GM13976 (cell line): ENCODE results near the gene SERINC2.

Experiments
- DNase-seq: peaks from one replicate; pipeline ENCODE4 v3.0.0; 2012; ENCODE audit warnings: low spot score
- in situ Hi-C: fragments of 300-500 bp; cut with MboI; formaldehyde crosslinking; loops from one replicate; pipeline ENCODE4 v1.12.0; 2022; ENCODE audit warnings: low sequenced_read_pairs, mixed read lengths, inconsistent platforms; ENCODE audit not compliant: unreplicated experiment
- TF ChIP-seq, protein P1 (sequence below): IDR thresholded peaks from 2 replicates; pipeline ENCODE4 v1.5.1; 2012; ENCODE audit warnings: borderline replicate concordance, mild to moderate bottlenecking; ENCODE audit not compliant: insufficient read depth; ENCODE audit errors: extremely low read depth, missing control alignments, control extremely low read depth

Gene SERINC2

DNA sequence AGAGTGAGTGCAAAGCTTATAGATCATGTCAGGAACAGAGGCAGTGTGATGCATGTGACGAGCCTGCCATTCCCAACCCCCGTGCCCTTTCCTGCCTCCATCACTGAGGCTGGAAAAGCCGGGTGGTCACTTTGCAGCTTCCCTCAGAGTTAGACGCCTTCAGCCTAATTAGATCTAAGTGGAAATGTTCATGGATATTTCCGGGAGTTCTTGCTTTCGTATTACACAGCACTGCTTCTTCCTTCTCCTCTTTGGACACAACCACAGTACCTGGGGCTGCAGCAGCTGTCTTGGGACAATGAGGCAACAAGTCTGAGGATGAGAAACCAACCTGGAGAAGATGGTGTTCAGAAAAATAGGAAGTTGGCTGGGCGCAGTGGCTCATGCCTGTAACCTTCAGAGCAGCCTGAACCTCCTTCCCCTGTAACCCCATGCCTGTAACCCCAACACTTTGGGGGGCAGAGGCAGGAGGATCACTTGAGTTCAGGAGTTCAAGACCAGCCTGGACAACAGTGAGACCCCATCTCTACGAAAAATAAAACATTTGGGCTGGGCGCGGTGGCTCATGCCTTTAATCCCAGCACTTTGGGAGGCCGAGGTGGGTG, 24.5 kb downstream of the SERINC2 start:
- in situ Hi-C loops = no loop called here

DNA sequence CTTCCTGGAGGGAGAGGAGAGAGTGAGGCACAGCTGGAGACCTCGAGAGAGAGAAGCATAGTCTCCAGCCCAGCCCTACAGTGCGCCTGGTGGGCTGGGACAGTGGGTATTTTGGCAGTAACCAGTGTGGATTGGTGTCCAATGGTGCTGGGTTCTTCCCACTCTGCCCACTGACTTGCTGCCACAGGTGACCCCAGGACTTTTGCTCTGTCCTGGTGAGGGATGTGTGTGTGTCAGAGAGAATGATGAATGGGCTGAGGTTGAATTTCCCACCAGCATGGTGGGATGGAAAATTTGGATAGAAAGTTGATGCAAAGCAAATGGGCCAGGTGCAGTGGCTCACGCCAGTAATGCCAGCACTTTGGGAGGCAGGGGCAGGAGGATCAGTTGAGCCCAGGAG, 26.3 kb downstream of the SERINC2 start:
- in situ Hi-C loops = no loop called here
- TF ChIP-seq, protein P1, sequence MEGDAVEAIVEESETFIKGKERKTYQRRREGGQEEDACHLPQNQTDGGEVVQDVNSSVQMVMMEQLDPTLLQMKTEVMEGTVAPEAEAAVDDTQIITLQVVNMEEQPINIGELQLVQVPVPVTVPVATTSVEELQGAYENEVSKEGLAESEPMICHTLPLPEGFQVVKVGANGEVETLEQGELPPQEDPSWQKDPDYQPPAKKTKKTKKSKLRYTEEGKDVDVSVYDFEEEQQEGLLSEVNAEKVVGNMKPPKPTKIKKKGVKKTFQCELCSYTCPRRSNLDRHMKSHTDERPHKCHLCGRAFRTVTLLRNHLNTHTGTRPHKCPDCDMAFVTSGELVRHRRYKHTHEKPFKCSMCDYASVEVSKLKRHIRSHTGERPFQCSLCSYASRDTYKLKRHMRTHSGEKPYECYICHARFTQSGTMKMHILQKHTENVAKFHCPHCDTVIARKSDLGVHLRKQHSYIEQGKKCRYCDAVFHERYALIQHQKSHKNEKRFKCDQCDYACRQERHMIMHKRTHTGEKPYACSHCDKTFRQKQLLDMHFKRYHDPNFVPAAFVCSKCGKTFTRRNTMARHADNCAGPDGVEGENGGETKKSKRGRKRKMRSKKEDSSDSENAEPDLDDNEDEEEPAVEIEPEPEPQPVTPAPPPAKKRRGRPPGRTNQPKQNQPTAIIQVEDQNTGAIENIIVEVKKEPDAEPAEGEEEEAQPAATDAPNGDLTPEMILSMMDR = no peak
- no peak for DNase-seq

More for the DNA sequence above, 24.5 kb downstream of the SERINC2 start:
- DNase-seq = no peak
- TF ChIP-seq, protein P1 = no peak

DNA sequence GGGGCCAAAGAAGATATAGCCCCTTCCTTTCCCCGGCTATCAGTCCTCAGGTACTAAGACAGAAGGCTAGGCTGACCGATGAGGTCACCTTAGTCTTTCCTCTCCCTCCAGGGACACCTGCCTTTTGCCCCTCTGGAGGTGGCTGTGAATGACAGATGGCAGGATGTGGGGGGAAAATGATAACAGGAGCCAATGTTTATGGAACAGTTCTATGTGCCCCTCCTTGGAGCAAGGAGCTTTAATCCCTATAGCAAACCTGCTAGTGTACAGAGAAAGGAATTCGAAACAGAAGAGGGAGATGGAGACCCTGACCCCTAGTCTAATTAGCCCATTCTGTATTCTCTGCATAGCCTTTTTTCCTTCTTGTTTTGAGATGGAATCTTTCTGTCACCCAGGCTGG, 28.1 kb downstream of the SERINC2 start:
- in situ Hi-C loops = no loop called here
- DNase-seq = no peak
- TF ChIP-seq, protein P1 = no peak

DNA sequence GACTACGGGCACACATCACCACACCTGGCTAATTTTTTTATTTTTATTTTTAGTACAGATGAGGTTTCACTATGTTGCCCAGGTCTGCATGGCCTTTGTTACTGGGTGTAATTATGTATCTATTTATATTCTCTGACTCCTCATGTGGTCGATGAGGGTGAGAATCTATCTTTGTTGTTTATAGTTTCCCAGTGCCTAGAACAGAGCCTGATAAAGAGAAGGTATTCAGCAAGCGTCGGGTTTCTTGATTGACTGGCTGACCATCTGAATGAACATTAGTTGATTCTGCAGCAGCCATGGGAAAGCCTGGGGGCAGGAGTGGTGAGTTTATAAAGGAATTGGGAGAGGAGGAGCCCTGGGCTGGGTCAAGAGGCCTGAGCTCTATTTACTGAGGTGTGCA, 28.5 kb downstream of the SERINC2 start:
- TF ChIP-seq, protein P1 = no peak
- no peak for DNase-seq
- in situ Hi-C loops = no loop called here

DNA sequence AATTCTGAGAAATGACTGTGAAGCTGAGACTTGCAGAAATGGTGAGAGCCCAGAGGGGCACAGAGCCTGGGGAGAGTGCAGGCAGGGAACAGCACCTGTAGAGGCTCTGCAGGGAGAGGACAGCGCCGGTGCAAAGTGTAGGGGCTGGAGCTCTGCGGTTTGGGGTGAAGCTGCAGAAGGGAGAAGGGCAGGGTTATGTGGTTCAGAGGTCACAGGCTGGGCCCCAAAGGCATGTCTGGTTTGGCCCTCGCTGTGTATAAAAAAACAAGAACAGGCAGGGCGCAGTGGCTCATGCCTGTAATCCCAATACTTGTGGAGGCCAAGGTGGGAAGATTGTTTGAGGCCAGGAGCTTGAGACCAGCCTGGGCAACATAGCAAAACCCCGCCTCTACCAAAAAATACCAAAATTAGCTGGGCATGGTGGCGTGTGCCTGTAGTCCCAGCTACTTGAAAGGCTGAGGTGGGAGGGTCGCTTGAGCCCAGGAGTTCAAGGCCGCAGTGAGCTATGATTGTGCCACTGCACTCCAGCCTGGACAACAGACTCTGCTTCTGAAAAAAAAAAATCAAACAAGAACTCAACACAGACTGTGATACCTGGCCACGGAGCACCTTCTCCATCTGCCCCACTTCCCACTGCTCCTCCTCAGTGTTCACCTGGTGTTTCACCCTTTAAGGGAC, 29.1 kb downstream of the SERINC2 start:
- in situ Hi-C loops = no loop called here
- TF ChIP-seq, protein P1 = no peak
- DNase-seq = no peak

DNA sequence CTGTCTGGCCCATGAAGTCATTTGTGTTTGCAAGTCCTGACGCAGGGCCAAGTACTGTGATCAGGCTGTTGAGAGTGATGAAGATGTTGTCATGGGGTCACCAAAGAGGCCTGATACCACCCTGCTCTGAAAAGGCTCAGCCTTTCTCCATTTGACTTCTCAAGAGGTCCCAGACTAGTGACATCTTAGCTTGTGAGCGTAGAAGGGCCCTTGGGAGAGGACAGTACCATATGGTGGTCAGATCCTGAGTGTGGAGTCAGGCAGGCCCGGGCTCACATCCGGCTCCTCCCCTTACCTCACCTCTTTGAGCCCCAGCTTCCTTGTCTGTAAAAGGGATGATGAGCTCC, 29.6 kb downstream of the SERINC2 start:
- in situ Hi-C loops = no loop called here
- DNase-seq = no peak
- TF ChIP-seq, protein P1 = no peak
